ENCODE measurements around the gene STIMATE. TPM values are rescaled to one million over a fixed set of nuclear protein-coding genes. Genes with fewer than 3 reads are reported as not detected.
A peak's percentile ranks its signal among the peaks of the same experiment; 100 is the strongest.

Gene STIMATE
- total RNA-seq, 4 donors from 2014 or later = 12.7 to 20.7 (median 16.1) TPM

DNA sequence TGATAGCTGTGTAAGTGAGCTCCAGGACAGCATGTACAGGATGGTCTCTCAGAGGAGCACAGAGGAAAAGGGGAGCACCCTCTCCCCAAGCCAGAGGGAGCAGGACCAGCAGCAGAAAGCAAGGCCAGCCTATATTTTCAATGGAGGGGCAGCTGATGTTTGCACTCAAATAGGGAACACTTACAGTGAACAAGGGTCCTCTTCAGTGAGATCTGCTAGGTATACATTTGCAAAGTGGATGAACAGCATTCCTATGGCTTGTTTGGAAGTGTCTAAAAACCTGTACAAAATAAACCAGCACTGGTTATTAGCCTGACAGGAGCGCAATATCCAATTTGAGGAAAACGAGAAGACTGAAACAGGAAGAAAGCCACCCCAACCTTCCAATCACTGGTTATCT, 44.9 kb downstream of the STIMATE start:
- H3K4me3 ChIP-seq (ENCODE audit: low read depth, poor library complexity, severe bottlenecking) = no peak overlapping the region
- DNase-seq (ENCODE audit: low spot score in 2 of 2) = no peak
- intact Hi-C loops (cut with DNase I; ENCODE audit: low total_unique reads) = loop anchor here (10.0 kb wide), 1 partner anchor 222 kb away; no protein-coding TSS in a partner anchor
- WGBS, 2 donors = 82 to 87% methylated on average over 2 of the region's 2 CpGs
- TF ChIP-seq, protein P1, sequence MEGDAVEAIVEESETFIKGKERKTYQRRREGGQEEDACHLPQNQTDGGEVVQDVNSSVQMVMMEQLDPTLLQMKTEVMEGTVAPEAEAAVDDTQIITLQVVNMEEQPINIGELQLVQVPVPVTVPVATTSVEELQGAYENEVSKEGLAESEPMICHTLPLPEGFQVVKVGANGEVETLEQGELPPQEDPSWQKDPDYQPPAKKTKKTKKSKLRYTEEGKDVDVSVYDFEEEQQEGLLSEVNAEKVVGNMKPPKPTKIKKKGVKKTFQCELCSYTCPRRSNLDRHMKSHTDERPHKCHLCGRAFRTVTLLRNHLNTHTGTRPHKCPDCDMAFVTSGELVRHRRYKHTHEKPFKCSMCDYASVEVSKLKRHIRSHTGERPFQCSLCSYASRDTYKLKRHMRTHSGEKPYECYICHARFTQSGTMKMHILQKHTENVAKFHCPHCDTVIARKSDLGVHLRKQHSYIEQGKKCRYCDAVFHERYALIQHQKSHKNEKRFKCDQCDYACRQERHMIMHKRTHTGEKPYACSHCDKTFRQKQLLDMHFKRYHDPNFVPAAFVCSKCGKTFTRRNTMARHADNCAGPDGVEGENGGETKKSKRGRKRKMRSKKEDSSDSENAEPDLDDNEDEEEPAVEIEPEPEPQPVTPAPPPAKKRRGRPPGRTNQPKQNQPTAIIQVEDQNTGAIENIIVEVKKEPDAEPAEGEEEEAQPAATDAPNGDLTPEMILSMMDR (IDR thresholded peaks at IDR 0.05) = no peak
- TF ChIP-seq POLR2A (IDR thresholded peaks at IDR 0.05) = no peak

DNA sequence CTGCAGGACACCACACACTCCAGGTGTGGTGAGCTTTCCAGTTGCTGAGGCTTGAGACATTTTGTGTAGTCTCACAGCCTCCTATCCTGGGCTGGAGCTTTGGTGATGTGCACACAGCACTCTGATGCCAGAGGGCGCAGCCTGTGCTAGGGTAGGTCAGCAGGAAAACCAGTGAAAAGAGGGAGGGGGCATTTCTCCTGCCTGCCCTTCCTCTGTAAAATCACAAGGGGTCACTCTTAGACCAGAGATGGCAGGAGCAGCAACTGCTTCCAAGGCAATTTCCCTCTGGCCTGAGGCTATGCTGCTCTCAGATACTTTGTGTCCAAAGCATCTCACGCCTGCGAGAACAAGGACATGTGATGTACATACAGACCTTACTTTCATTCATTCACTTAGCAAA, 46.0 kb downstream of the STIMATE start:
- no peak for DNase-seq (ENCODE audit: low spot score in 2 of 2)
- intact Hi-C loops (cut with DNase I; ENCODE audit: low total_unique reads) = loop anchor here (10.0 kb wide), 1 partner anchor 223 kb away; no protein-coding TSS in a partner anchor
- WGBS, 2 donors = 49 to 58% methylated on average over 3 of the region's 3 CpGs
- no peak for TF ChIP-seq POLR2A (IDR thresholded peaks at IDR 0.05)
- TF ChIP-seq, protein P1 (IDR thresholded peaks at IDR 0.05) = no peak
- no peak overlapping the region for H3K4me3 ChIP-seq (ENCODE audit: low read depth, poor library complexity, severe bottlenecking)

DNA sequence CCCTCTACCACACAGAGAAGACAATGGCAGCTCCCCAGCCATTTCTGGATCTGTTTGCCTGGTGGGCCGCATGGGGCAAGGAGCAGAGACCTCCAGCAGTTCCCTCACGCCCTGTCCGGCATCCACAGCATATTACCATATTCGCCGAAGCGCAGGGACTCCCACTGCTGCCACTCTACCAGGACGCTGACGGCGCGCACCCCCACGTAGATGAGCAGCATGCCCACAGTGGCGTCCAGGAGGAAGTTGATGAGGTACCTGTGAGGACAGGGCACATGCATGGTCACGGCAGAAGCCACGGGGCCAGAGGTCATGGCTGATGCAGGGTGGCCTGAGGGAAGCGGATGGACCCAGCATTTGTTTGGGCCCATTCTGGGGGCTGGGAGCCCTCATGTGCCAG, 47.7 kb downstream of the STIMATE start:
- intact Hi-C loops (cut with DNase I; ENCODE audit: low total_unique reads) = loop anchor here (10.0 kb wide), 1 partner anchor 225 kb away; no protein-coding TSS in a partner anchor
- TF ChIP-seq, protein P1 (IDR thresholded peaks at IDR 0.05) = no peak
- TF ChIP-seq POLR2A (IDR thresholded peaks at IDR 0.05) = no peak
- H3K4me3 ChIP-seq (ENCODE audit: low read depth, poor library complexity, severe bottlenecking) = no peak overlapping the region
- WGBS, 2 donors = 95 to 98% methylated on average over 15 of the region's 15 CpGs
- no peak for DNase-seq (ENCODE audit: low spot score in 2 of 2)

DNA sequence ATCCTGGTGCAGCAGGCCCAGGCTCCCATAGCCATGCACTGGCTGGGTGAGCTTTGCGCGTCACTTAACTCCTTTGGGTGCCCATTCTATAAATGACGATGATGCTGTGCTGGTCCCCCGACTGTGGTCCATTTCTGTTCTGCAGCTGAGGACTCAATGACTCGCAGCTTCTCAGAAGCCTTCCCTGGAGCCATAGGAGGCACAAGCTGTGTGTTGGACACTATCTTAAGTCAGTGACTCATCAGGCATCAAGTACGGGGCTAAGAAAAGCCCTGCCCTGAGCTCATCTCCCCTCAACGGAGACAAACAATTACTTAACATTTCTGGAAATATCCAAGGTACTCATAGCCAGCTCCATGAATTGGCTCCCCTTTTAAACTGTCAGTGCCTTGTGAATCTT, 48.7 kb downstream of the STIMATE start:
- no peak for TF ChIP-seq POLR2A (IDR thresholded peaks at IDR 0.05)
- TF ChIP-seq, protein P1 (IDR thresholded peaks at IDR 0.05) = no peak
- WGBS, 2 donors = 54% methylated on average over 7 of the region's 7 CpGs
- intact Hi-C loops (cut with DNase I; ENCODE audit: low total_unique reads) = no loop called here
- no peak overlapping the region for H3K4me3 ChIP-seq (ENCODE audit: low read depth, poor library complexity, severe bottlenecking)
- DNase-seq (ENCODE audit: low spot score in 2 of 2) = peak in 1 of 2 donors; percentile 48

DNA sequence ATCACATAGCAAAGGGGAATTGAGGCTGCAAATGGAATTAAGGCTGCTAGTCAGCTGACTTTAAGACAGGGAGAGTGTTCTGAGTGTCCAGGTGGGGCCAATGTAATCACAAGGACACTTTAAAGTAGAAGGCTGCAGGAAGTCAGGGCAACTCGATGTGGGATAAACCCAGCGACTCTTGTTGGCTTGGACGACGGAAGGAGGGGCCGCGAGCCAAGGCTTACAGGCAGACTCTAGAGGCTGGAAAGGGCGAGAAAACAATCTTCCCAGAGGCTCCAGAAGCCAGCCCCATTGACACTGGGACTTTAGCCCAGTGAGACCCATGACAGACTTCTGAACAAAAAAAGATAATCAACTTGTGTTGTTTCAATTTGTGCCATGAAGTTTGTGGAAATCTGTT, 49.6 kb downstream of the STIMATE start:
- 91 to 93% methylated on average over 7 of the region's 7 CpGs for WGBS, 2 donors
- TF ChIP-seq, protein P1 (IDR thresholded peaks at IDR 0.05) = no peak
- no peak for TF ChIP-seq POLR2A (IDR thresholded peaks at IDR 0.05)
- intact Hi-C loops (cut with DNase I; ENCODE audit: low total_unique reads) = no loop called here
- no peak for DNase-seq (ENCODE audit: low spot score in 2 of 2)
- no peak overlapping the region for H3K4me3 ChIP-seq (ENCODE audit: low read depth, poor library complexity, severe bottlenecking)

DNA sequence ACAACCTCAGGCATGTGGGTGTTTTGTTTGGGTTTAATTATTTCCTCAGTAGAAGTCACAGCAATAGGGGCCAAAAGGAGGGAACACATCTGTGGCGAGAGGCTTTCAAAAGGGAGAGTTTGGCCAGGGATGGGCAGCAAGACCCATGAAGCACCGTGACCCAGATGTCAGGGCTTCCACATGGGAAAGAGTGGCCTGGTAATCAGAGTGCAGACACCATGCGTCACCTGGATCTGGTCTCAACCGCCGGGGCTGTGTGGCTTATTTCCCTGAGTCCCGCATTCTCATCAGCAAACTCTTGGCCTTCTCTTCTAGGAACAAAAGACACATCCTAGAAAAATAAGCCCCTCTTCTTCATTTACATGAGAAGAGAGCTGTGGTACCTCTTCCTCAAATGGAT, 50.1 kb downstream of the STIMATE start:
- no peak for DNase-seq (ENCODE audit: low spot score in 2 of 2)
- intact Hi-C loops (cut with DNase I; ENCODE audit: low total_unique reads) = no loop called here
- TF ChIP-seq POLR2A (IDR thresholded peaks at IDR 0.05) = no peak
- TF ChIP-seq, protein P1 (IDR thresholded peaks at IDR 0.05) = no peak
- no peak overlapping the region for H3K4me3 ChIP-seq (ENCODE audit: low read depth, poor library complexity, severe bottlenecking)
- WGBS, 2 donors = 95 to 97% methylated on average over 6 of the region's 6 CpGs

Data from lower leg skin (tissue), 4 donors.